Endothelial cell of umbilical vein (primary cell): Measurements from ENCODE around the gene STH.

Experiments
- EZH2 ChIP-seq: IDR thresholded peaks from 2 replicates; pipeline ENCODE4 v1.6.1; 2012; ENCODE audit warnings: borderline replicate concordance, low read depth, mild to moderate bottlenecking, moderate library complexity, low read length, inconsistent platforms; ENCODE audit not compliant: severe bottlenecking
- FOS ChIP-seq: IDR thresholded peaks from 2 replicates; pipeline ENCODE4 v1.6.1; 2011; ENCODE audit warnings: mild to moderate bottlenecking, low read length, moderate library complexity, borderline replicate concordance; ENCODE audit not compliant: insufficient read depth
- POLR2A ChIP-seq: IDR thresholded peaks from 2 replicates; pipeline ENCODE4 v1.6.1; 2012; ENCODE audit warnings: low read depth, mild to moderate bottlenecking, control low read depth, low read length
- POLR2AphosphoS5 ChIP-seq: IDR thresholded peaks from 2 replicates; pipeline ENCODE4 v1.6.1; 2012; ENCODE audit warnings: low read depth, mild to moderate bottlenecking, control low read depth, low read length, moderate library complexity; ENCODE audit not compliant: insufficient read depth
- TF ChIP-seq, protein P1 (sequence below), 2 donors: IDR thresholded peaks; 1 replicate in 1 of 2; 2 replicates in 1 of 2; pipeline ENCODE4 v1.5.1; 2011; ENCODE audit warnings: low read length in 2 of 2, mild to moderate bottlenecking in 2 of 2, moderate library complexity in 2 of 2, control low read depth in 1 of 2, inconsistent platforms in 1 of 2, low read depth in 1 of 2; ENCODE audit not compliant: insufficient read depth in 1 of 2; ENCODE audit errors: extremely low read depth in 1 of 2

DNA sequence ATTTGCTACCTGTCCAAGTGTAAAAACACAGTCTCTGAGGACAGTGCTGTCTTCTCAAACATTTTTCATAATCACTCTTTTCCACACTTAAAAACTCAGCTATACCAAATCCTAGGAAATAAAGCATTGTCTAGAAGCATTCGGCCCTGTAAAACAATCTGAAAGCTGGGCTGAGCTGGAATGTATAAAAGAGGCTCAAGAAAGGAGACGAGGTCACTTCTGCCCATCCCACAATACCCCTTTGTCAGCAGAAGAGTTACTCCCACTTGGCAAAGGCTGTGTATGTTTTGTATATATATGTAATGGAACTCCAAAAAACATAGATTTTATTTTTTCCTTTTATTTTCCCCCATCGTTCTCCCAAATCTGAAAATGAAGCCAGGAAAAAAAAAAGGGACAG, 43.9 kb downstream of the STH start:
- TF ChIP-seq, protein P1, sequence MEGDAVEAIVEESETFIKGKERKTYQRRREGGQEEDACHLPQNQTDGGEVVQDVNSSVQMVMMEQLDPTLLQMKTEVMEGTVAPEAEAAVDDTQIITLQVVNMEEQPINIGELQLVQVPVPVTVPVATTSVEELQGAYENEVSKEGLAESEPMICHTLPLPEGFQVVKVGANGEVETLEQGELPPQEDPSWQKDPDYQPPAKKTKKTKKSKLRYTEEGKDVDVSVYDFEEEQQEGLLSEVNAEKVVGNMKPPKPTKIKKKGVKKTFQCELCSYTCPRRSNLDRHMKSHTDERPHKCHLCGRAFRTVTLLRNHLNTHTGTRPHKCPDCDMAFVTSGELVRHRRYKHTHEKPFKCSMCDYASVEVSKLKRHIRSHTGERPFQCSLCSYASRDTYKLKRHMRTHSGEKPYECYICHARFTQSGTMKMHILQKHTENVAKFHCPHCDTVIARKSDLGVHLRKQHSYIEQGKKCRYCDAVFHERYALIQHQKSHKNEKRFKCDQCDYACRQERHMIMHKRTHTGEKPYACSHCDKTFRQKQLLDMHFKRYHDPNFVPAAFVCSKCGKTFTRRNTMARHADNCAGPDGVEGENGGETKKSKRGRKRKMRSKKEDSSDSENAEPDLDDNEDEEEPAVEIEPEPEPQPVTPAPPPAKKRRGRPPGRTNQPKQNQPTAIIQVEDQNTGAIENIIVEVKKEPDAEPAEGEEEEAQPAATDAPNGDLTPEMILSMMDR (IDR thresholded peaks at IDR 0.05; ENCODE audit: extremely low read depth in 1 of 2, insufficient read depth in 1 of 2, low read depth in 1 of 2, low read length in 2 of 2) = no peak
- TF ChIP-seq EZH2 (no peak), POLR2AphosphoS5 (no peak), POLR2A (no peak), FOS (no peak)
